BE2C (cell line): Measurements from ENCODE around the gene PID1.

ENCODE experiments used
- DNase-seq: peaks from one replicate; pipeline ENCODE4 v3.0.0-alpha.2; 2020
- H3K27me3 ChIP-seq: fragments of 250-450 bp; sonication (Bioruptor Pico); 2 replicates; pipeline ENCODE4 v1.5.1; 2020; ENCODE audit warnings: mild to moderate bottlenecking
- H3K36me3 ChIP-seq: fragments of 250-450 bp; sonication (Bioruptor Pico); 2 replicates; pipeline ENCODE4 v1.5.1; 2020; ENCODE audit warnings: mild to moderate bottlenecking
- H3K4me1 ChIP-seq: fragments of 250-450 bp; sonication (Bioruptor Pico); 2 replicates; pipeline ENCODE4 v1.5.1; 2020
- H3K4me3 ChIP-seq: 2 replicates; pipeline ENCODE4 v1.5.1; 2011; ENCODE audit warnings: low read depth, low read length
- H3K9me3 ChIP-seq: fragments of 250-450 bp; sonication (Bioruptor Pico); 2 replicates; pipeline ENCODE4 v1.5.1; 2020
- CTCF ChIP-seq: IDR thresholded peaks from 2 replicates; pipeline ENCODE4 v1.5.1; 2012; ENCODE audit warnings: mild to moderate bottlenecking, low read depth, low read length

Gene PID1

GRCh38 chr2:229179628-229180027, 91.5 kb downstream of the PID1 start:
- Histone ChIP-seq H3K27me3 (no peaks in the 10 kb centered on the region), H3K9me3 (no peaks in the 10 kb centered on the region; the same call in 1 of the 2 replicates), H3K4me3 (no peak overlapping the region), H3K36me3 (no peaks in the 10 kb centered on the region), H3K4me1 (no peaks in the 10 kb centered on the region)
- no peak for TF ChIP-seq CTCF
- no peak for DNase-seq

- H3K9me3 ChIP-seq: no peaks in the 10 kb centered on the region; the same call in 1 of the 2 replicates
- DNase-seq: no peak
Measured at GRCh38 chr2:229178706-229179105, 92.4 kb downstream of the PID1 start.

GRCh38 chr2:229178117-229178516, 93.0 kb downstream of the PID1 start:
- TF ChIP-seq CTCF: no peak
- no peak for DNase-seq
- H3K4me3 ChIP-seq: no peak overlapping the region
- no peaks in the 10 kb centered on the region; the same call in 1 of the 2 replicates for H3K9me3 ChIP-seq
- H3K36me3 ChIP-seq: no peaks in the 10 kb centered on the region
- H3K27me3 ChIP-seq: no peaks in the 10 kb centered on the region
- no peaks in the 10 kb centered on the region for H3K4me1 ChIP-seq

More at GRCh38 chr2:229178706-229179105, 92.4 kb downstream of the PID1 start:
- H3K36me3 ChIP-seq: no peaks in the 10 kb centered on the region
- no peaks in the 10 kb centered on the region for H3K4me1 ChIP-seq
- no peaks in the 10 kb centered on the region for H3K27me3 ChIP-seq
- no peak for TF ChIP-seq CTCF
- H3K4me3 ChIP-seq: no peak overlapping the region

- no peaks in the 10 kb centered on the region for H3K27me3 ChIP-seq
- H3K4me1 ChIP-seq: no peaks in the 10 kb centered on the region
- DNase-seq: no peak
- H3K9me3 ChIP-seq: no peaks in the 10 kb centered on the region
- no peak overlapping the region for H3K4me3 ChIP-seq
- H3K36me3 ChIP-seq: no peaks in the 10 kb centered on the region
- TF ChIP-seq CTCF: no peak
Measured at GRCh38 chr2:229176136-229176535, 95.0 kb downstream of the PID1 start.

DNA sequence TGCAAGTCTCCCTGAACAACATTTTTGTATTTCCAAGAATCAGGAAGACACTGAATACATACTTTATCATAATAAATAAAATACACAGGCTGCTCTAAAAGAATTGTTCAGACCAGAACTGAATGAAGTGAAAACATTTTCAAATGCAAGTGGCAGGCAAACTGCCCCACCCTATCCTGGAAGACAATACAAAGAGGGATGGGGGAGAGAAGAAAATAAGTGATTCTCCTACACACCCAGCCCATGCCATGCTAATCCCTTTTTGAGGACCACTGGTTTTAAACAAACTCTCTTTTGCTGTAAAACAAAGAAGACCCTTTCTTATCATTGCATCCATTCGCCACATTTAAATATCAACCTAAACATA, 95.6 kb downstream of the PID1 start:
- DNase-seq: no peak
- Histone ChIP-seq H3K36me3 (no peaks in the 10 kb centered on the region), H3K9me3 (no peaks in the 10 kb centered on the region), H3K4me1 (no peaks in the 10 kb centered on the region), H3K27me3 (no peaks in the 10 kb centered on the region), H3K4me3 (no peak overlapping the region)
- TF ChIP-seq CTCF: no peak

- H3K4me3 ChIP-seq: no peak overlapping the region
- no peaks in the 10 kb centered on the region for H3K9me3 ChIP-seq
- no peaks in the 10 kb centered on the region for H3K4me1 ChIP-seq
- TF ChIP-seq CTCF: no peak
- no peak for DNase-seq
- no peaks in the 10 kb centered on the region for H3K27me3 ChIP-seq
- no peaks in the 10 kb centered on the region for H3K36me3 ChIP-seq
Measured at GRCh38 chr2:229174794-229175496, 96.1 kb downstream of the PID1 start.
